ENCODE measurements around the gene ATE1.

GRCh38 chr10:121949451-121949850, 21.6 kb upstream of the ATE1 start:
- TF ChIP-seq POLR2A (IDR thresholded peaks at IDR 0.05; ENCODE audit: low read length) (no peak), GATA1 (IDR thresholded peaks at IDR 0.05; ENCODE audit: low read depth, low read length) (no peak)

Measured in erythroblast (primary cell).